H9 (cell line): ENCODE results near the gene RASL12. TPM values are rescaled to one million over a fixed set of nuclear protein-coding genes. Genes with fewer than 3 reads are reported as not detected.

Source experiments
- DNase-seq: peaks from one replicate; pipeline ENCODE4 v3.0.0-alpha.2; 2017
- H2AFZ ChIP-seq: one replicate; pipeline ENCODE4 v1.6.1; 2013; ENCODE audit warnings: mild to moderate bottlenecking, low read length, control low read depth, moderate library complexity
- H2AK5ac ChIP-seq: 2 replicates; pipeline ENCODE4 v1.6.1; 2013; ENCODE audit warnings: low read length, control low read depth, mixed read lengths; ENCODE audit not compliant: insufficient read length
- H2BK120ac ChIP-seq: one replicate; pipeline ENCODE4 v1.6.1; 2013; ENCODE audit warnings: low read depth, mild to moderate bottlenecking, low read length, control low read depth, inconsistent platforms; ENCODE audit not compliant: poor library complexity, severe bottlenecking
- H2BK12ac ChIP-seq: 2 replicates; pipeline ENCODE4 v1.6.1; 2013; ENCODE audit warnings: low read length, control low read depth, mixed read lengths, low read depth; ENCODE audit not compliant: insufficient read length
- H2BK15ac ChIP-seq: 2 replicates; pipeline ENCODE4 v1.6.1; 2013; ENCODE audit warnings: low read depth, low read length, control low read depth
- H2BK20ac ChIP-seq: one replicate; pipeline ENCODE4 v1.6.1; 2013; ENCODE audit warnings: low read depth, mild to moderate bottlenecking, low read length, control low read depth, inconsistent platforms; ENCODE audit not compliant: poor library complexity, severe bottlenecking
- H2BK5ac ChIP-seq: 2 replicates; pipeline ENCODE4 v1.6.1; 2013; ENCODE audit warnings: low read length, control low read depth, mixed read lengths; ENCODE audit not compliant: insufficient read length
- H3K14ac ChIP-seq: 2 replicates; pipeline ENCODE4 v1.6.1; 2013; ENCODE audit warnings: low read length, control low read depth; ENCODE audit not compliant: insufficient read depth
- H3K18ac ChIP-seq: 2 replicates; pipeline ENCODE4 v1.6.1; 2013; ENCODE audit warnings: low read depth, mild to moderate bottlenecking, mixed read lengths, low read length, control low read depth; ENCODE audit not compliant: insufficient read length
- H3K23ac ChIP-seq: 2 replicates; pipeline ENCODE4 v1.6.1; 2013; ENCODE audit warnings: low read length, control low read depth, mixed read lengths, low read depth; ENCODE audit not compliant: insufficient read length
- H3K23me2 ChIP-seq: 2 replicates; pipeline ENCODE4 v1.6.1; 2013; ENCODE audit warnings: low read depth, mild to moderate bottlenecking, mixed read lengths, low read length, control low read depth; ENCODE audit not compliant: insufficient read length, poor library complexity, severe bottlenecking
- H3K27ac ChIP-seq: 2 replicates; pipeline ENCODE4 v1.5.1; 2013; ENCODE audit warnings: low read length, control low read depth, mixed read lengths, low read depth; ENCODE audit not compliant: insufficient read length
- H3K27me3 ChIP-seq: 2 replicates; pipeline ENCODE4 v1.6.1; 2013; ENCODE audit warnings: low read length, control low read depth, inconsistent platforms; ENCODE audit not compliant: insufficient read depth
- H3K4ac ChIP-seq: 2 replicates; pipeline ENCODE4 v1.6.1; 2013; ENCODE audit warnings: low read depth, mild to moderate bottlenecking, control low read depth, inconsistent platforms, low read length, moderate library complexity
- H3K4me1 ChIP-seq: 2 replicates; pipeline ENCODE4 v1.6.1; 2013; ENCODE audit warnings: low read length, control low read depth, inconsistent platforms; ENCODE audit not compliant: insufficient read depth
- H3K4me2 ChIP-seq: 2 replicates; pipeline ENCODE4 v1.6.1; 2013; ENCODE audit warnings: low read length, control low read depth, mixed read lengths; ENCODE audit not compliant: insufficient read length, insufficient read depth
- H3K56ac ChIP-seq: 2 replicates; pipeline ENCODE4 v1.6.1; 2013; ENCODE audit warnings: low read depth, mild to moderate bottlenecking, mixed read lengths, low read length, control low read depth; ENCODE audit not compliant: insufficient read length
- H3K79me1 ChIP-seq: 2 replicates; pipeline ENCODE4 v1.6.1; 2013; ENCODE audit warnings: low read depth, mild to moderate bottlenecking, moderate library complexity, low read length, control low read depth, inconsistent platforms; ENCODE audit not compliant: insufficient read depth, poor library complexity, severe bottlenecking
- H3K79me2 ChIP-seq: 2 replicates; pipeline ENCODE4 v1.6.1; 2013; ENCODE audit warnings: low read length, control low read depth, inconsistent platforms; ENCODE audit not compliant: insufficient read depth
- H3K9ac ChIP-seq: 2 replicates; pipeline ENCODE4 v1.6.1; 2013; ENCODE audit warnings: low read length, control low read depth, mixed read lengths; ENCODE audit not compliant: insufficient read length; ENCODE audit errors: extremely low read depth
- H3K9me3 ChIP-seq: one replicate; pipeline ENCODE4 v1.6.1; 2013; ENCODE audit warnings: low read depth, low read length, inconsistent platforms; ENCODE audit not compliant: control insufficient read depth
- H3T11ph ChIP-seq: one replicate; pipeline ENCODE4 v1.6.1; 2013; ENCODE audit warnings: mild to moderate bottlenecking, low read length, control low read depth, inconsistent platforms
- H4K20me1 ChIP-seq: one replicate; pipeline ENCODE4 v1.6.1; 2013; ENCODE audit not compliant: control insufficient read depth, insufficient read length, insufficient read depth
- H4K5ac ChIP-seq: 2 replicates; pipeline ENCODE4 v1.6.1; 2013; ENCODE audit warnings: low read depth, mild to moderate bottlenecking, mixed read lengths, low read length, control low read depth; ENCODE audit not compliant: insufficient read length
- H4K8ac ChIP-seq: replicated peaks from 2 replicates; pipeline ENCODE4 v1.6.1; 2013; ENCODE audit warnings: low read length, control low read depth, mixed read lengths, low read depth; ENCODE audit not compliant: insufficient read length
- H4K91ac ChIP-seq: 2 replicates; pipeline ENCODE4 v1.6.1; 2013; ENCODE audit warnings: low read depth, mild to moderate bottlenecking, moderate library complexity, mixed read lengths, low read length, control low read depth; ENCODE audit not compliant: insufficient read length
- H3K27ac Mint-ChIP-seq, 3 experiments: 2 replicates in 2 of 3; 3 replicates in 1 of 3; pipeline ENCODE4 v1.8.0; 2020 to 2021; ENCODE audit warnings: mixed read lengths in 3 of 3, mild to moderate bottlenecking in 1 of 3, moderate library complexity in 1 of 3
- H3K27me3 Mint-ChIP-seq: 2 replicates; pipeline ENCODE4 v1.8.0; 2021; ENCODE audit warnings: low read depth, mild to moderate bottlenecking, moderate library complexity, mixed read lengths
- H3K36me3 Mint-ChIP-seq, 3 experiments: 2 replicates in 2 of 3; 3 replicates in 1 of 3; pipeline ENCODE4 v1.8.0; 2020 to 2021; ENCODE audit warnings: low read depth in 3 of 3, mixed read lengths in 3 of 3; ENCODE audit not compliant: insufficient read depth in 1 of 3
- H3K4me1 Mint-ChIP-seq, 2 experiments: 2 replicates each; pipeline ENCODE4 v1.8.0; 2020; ENCODE audit warnings: mixed read lengths in 2 of 2
- H3K4me3 Mint-ChIP-seq, 2 experiments: 2 replicates in 1 of 2; 3 replicates in 1 of 2; pipeline ENCODE4 v1.8.0; 2020 to 2021; ENCODE audit warnings: mild to moderate bottlenecking in 2 of 2, mixed read lengths in 2 of 2, moderate library complexity in 1 of 2
- H3K9me3 Mint-ChIP-seq, 2 experiments: 2 replicates in 1 of 2; 3 replicates in 1 of 2; pipeline ENCODE4 v1.8.0; 2020; ENCODE audit warnings: mild to moderate bottlenecking in 2 of 2, mixed read lengths in 2 of 2, moderate library complexity in 1 of 2
- WGBS: extraction: QIAGEN DNeasy Blood & Tissue Kit; methylation state at CpG from one replicate; pipeline ENCODE4 v1.1.7; 2013; ENCODE audit warnings: missing lambda C conversion rate, low lambda C conversion rate, mixed read lengths; ENCODE audit not compliant: insufficient read length; ENCODE audit errors: extremely low coverage; 5-methylcytosine and 5-hydroxymethylcytosine counted together
- total RNA-seq: library from RNA; stranded (reverse); gene quantifications from 2 replicates; pipeline ENCODE4 v1.2.1, GENCODE V29; 2021
- TF ChIP-seq, protein P1 (sequence below): fragments of 200-600 bp; sonication (generic); conservative IDR thresholded peaks from 3 replicates; pipeline ENCODE4 v1.8.0; 2021; ENCODE audit warnings: antibody characterized with exemption, mild to moderate bottlenecking

The RASL12 gene
- total RNA-seq, 1 experiment from 2014 or later = 7.5 TPM

DNA sequence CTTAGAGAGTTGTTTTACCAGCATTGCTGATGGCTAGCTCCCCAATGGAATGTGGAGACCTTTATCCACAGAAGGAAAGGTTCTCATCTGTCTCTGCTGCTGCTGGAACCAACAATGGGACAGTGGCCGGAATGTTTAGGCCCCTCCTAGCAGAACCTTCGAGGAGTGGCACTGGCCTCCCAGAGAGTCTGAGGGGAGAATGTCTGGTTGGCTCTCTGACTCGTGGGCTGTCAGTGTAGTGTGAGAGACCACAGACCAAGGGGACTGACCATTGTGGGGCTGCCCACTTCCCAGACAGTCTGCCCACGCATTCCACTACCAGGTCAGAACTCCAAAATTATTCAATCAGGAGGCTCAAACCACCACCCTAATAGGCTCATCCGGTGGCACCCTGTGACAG lies 5.1 kb downstream of the RASL12 start:
- H3K4me1 ChIP-seq = peaks cover 5% of the 10 kb centered on the region
- no peak overlapping the region for H2BK12ac ChIP-seq
- Mint-ChIP-seq H3K4me3 (no peak overlapping the region), H3K36me3 (peaks cover 0 to 3% (median 0%) of the 10 kb centered on the region in 3 experiments; a peak in 1 of 7 replicates), H3K4me1 (peaks cover 22 to 23% of the 10 kb centered on the region in 2 experiments), H3K27me3 (peaks cover 4% of the 10 kb centered on the region), H3K27ac (no peak overlapping the region), H3K9me3 (no peaks in the 10 kb centered on the region)
- no CpG with 5 or more reads among the region's 5 CpGs for WGBS
- H3K9ac ChIP-seq = no peak overlapping the region
- H2BK120ac ChIP-seq = no peak overlapping the region
- no peaks in the 10 kb centered on the region for H3K27me3 ChIP-seq
- no peak overlapping the region for H3K23ac ChIP-seq
- H4K20me1 ChIP-seq = no peaks in the 10 kb centered on the region
- H3K56ac ChIP-seq = no peak overlapping the region
- no peak overlapping the region for H4K91ac ChIP-seq
- no peak overlapping the region for H4K5ac ChIP-seq
- TF ChIP-seq, protein P1, sequence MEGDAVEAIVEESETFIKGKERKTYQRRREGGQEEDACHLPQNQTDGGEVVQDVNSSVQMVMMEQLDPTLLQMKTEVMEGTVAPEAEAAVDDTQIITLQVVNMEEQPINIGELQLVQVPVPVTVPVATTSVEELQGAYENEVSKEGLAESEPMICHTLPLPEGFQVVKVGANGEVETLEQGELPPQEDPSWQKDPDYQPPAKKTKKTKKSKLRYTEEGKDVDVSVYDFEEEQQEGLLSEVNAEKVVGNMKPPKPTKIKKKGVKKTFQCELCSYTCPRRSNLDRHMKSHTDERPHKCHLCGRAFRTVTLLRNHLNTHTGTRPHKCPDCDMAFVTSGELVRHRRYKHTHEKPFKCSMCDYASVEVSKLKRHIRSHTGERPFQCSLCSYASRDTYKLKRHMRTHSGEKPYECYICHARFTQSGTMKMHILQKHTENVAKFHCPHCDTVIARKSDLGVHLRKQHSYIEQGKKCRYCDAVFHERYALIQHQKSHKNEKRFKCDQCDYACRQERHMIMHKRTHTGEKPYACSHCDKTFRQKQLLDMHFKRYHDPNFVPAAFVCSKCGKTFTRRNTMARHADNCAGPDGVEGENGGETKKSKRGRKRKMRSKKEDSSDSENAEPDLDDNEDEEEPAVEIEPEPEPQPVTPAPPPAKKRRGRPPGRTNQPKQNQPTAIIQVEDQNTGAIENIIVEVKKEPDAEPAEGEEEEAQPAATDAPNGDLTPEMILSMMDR = no peak
- no peak overlapping the region for H3K14ac ChIP-seq
- H3K27ac ChIP-seq = no peak overlapping the region
- no peak overlapping the region for H3K18ac ChIP-seq
- H2BK5ac ChIP-seq = no peak overlapping the region
- H3K4me2 ChIP-seq = no peak overlapping the region
- H3T11ph ChIP-seq = no peak overlapping the region
- H2AFZ ChIP-seq = no peak overlapping the region
- H3K4ac ChIP-seq = no peak overlapping the region
- no peak for DNase-seq
- H3K23me2 ChIP-seq = peaks cover 7% of the 10 kb centered on the region
- H3K79me1 ChIP-seq = no peaks in the 10 kb centered on the region
- no peak overlapping the region for H2BK20ac ChIP-seq
- no peak overlapping the region for H2BK15ac ChIP-seq
- no peaks in the 10 kb centered on the region for H3K79me2 ChIP-seq
- no peak overlapping the region for H2AK5ac ChIP-seq
- no peak overlapping the region for H4K8ac ChIP-seq
- H3K9me3 ChIP-seq = no peaks in the 10 kb centered on the region
